ENCODE results near the gene PET100. TPM values are rescaled to one million over a fixed set of nuclear protein-coding genes. Genes with fewer than 3 reads are reported as not detected.

The PET100 gene
- total and polyA plus RNA-seq, 7 donors: 49.6 to 112 (median 93.1) TPM

GRCh38 chr19:7624810-7625209, 4.8 kb upstream of the PET100 start:
- no peak for TF ChIP-seq CTCF (IDR thresholded peaks at IDR 0.05)
- DNase-seq (no peak), ATAC-seq (no peak)
- Histone ChIP-seq H3K9me3 (no peaks in the 10 kb centered on the region), H3K4me3 (no peak overlapping the region), H3K36me3 (ENCODE audit: insufficient read depth in 1 of 2, low read depth in 1 of 2) (peaks cover 8 to 81% of the 10 kb centered on the region in 2 donors), H3K27ac (no peak overlapping the region), H3K4me1 (peaks cover 12% of the 10 kb centered on the region), H3K27me3 (ENCODE audit: insufficient read depth in 3 of 3, low read length in 2 of 3) (no peaks in the 10 kb centered on the region)
- intact Hi-C loops (cut with DNase I): no loop called here
- WGBS, 3 donors: 90 to 95% (median 91%) methylated on average over 17 of the region's 17 CpGs

GRCh38 chr19:7625763-7626372, 3.7 kb upstream of the PET100 start:
- ATAC-seq (no peak), DNase-seq (no peak)
- Histone ChIP-seq H3K4me3 (no peak overlapping the region), H3K36me3 (ENCODE audit: insufficient read depth in 1 of 2, low read depth in 1 of 2) (peaks cover 4 to 71% of the 10 kb centered on the region in 2 donors), H3K27ac (no peak overlapping the region), H3K4me1 (peaks cover 18% of the 10 kb centered on the region), H3K9me3 (no peaks in the 10 kb centered on the region), H3K27me3 (ENCODE audit: insufficient read depth in 3 of 3, low read length in 2 of 3) (no peaks in the 10 kb centered on the region)
- intact Hi-C loops (cut with DNase I): no loop called here
- 94 to 97% (median 96%) methylated on average over 33 to 34 of the region's 34 CpGs for WGBS, 3 donors
- TF ChIP-seq CTCF (IDR thresholded peaks at IDR 0.05): no peak

GRCh38 chr19:7627166-7627565, 2.4 kb upstream of the PET100 start:
- Histone ChIP-seq H3K36me3 (ENCODE audit: insufficient read depth in 1 of 2, low read depth in 1 of 2) (peaks cover 4 to 58% of the 10 kb centered on the region in 2 donors), H3K4me3 (no peak overlapping the region), H3K27ac (no peak overlapping the region), H3K4me1 (peaks cover 19% of the 10 kb centered on the region), H3K9me3 (no peaks in the 10 kb centered on the region), H3K27me3 (ENCODE audit: insufficient read depth in 3 of 3, low read length in 2 of 3) (no peaks in the 10 kb centered on the region)
- WGBS, 3 donors: 89 to 95% (median 93%) methylated on average over 22 to 24 of the region's 24 CpGs
- ATAC-seq (no peak), DNase-seq (no peak)
- TF ChIP-seq CTCF (IDR thresholded peaks at IDR 0.05): no peak
- intact Hi-C loops (cut with DNase I): no loop called here

- no peak for ATAC-seq
- intact Hi-C loops (cut with DNase I): no loop called here
- no peak for TF ChIP-seq CTCF (IDR thresholded peaks at IDR 0.05)
- Histone ChIP-seq H3K4me1 (peaks cover 19% of the 10 kb centered on the region), H3K4me3 (peak overlapping the region; percentile 100), H3K36me3 (ENCODE audit: insufficient read depth in 1 of 2, low read depth in 1 of 2) (peaks cover 0 to 42% of the 10 kb centered on the region in 2 donors), H3K27me3 (ENCODE audit: insufficient read depth in 3 of 3, low read length in 2 of 3) (peaks cover 0 to 1% (median 0%) of the 10 kb centered on the region in 3 donors), H3K27ac (peak overlapping the region; percentile 87), H3K9me3 (no peaks in the 10 kb centered on the region)
- DNase-seq: no peak
- WGBS, 3 donors: 3 to 5% (median 4%) methylated on average over 15 of the region's 15 CpGs
Measured at GRCh38 chr19:7628589-7629311, 843 bp upstream of the PET100 start.
